Tibial artery (tissue), 4 donors: ENCODE results near the gene GRM7.

Experiments used
- DNase-seq, 2 donors: peaks; one replicate each; pipeline ENCODE4 v3.0.0-alpha.2; 2019
- H3K27ac ChIP-seq, 2 donors: fragments of 200-600 bp; sonication (generic) in 1 of 2; 1 replicate in 1 of 2; 2 replicates in 1 of 2; pipeline ENCODE4 v1.5.1; 2018 to 2019; ENCODE audit warnings: mild to moderate bottlenecking in 1 of 2
- H3K27me3 ChIP-seq, 2 donors: fragments of 200-600 bp; sonication (generic) in 1 of 2; one replicate each; pipeline versions ENCODE4 v1.5.1 to v1.6.0; 2016 to 2019
- H3K36me3 ChIP-seq, 3 donors: fragments of 200-600 bp; sonication (generic) in 2 of 3; one replicate each; pipeline ENCODE4 v1.5.1; 2016 to 2019; ENCODE audit warnings: mild to moderate bottlenecking in 2 of 3
- H3K4me1 ChIP-seq, 4 donors: fragments of 200-600 bp; sonication (generic) in 2 of 4; 1 replicate in 3 of 4; 2 replicates in 1 of 4; pipeline ENCODE4 v1.5.1; 2016 to 2019
- H3K4me3 ChIP-seq, 2 donors: fragments of 200-600 bp; sonication (generic) in 1 of 2; 1 replicate in 1 of 2; 2 replicates in 1 of 2; pipeline ENCODE4 v1.5.1; 2018 to 2019; ENCODE audit warnings: mild to moderate bottlenecking in 2 of 2
- H3K9me3 ChIP-seq, 3 donors: fragments of 200-600 bp; sonication (generic) in 1 of 3; one replicate each; pipeline ENCODE4 v1.5.1; 2016 to 2019
- CTCF ChIP-seq, 2 experiments: fragments of 200-600 bp in 1 of 2; fragments of 450-650 bp in 1 of 2; IDR thresholded peaks; one replicate each; pipeline ENCODE4 v1.5.1; 2017 to 2019; ENCODE audit warnings: antibody characterized with exemption in 2 of 2, mild to moderate bottlenecking in 1 of 2, moderate library complexity in 1 of 2
- intact Hi-C: fragments of 100-400 bp; cut with DNase I; formaldehyde crosslinking; loops from one replicate; pipeline ENCODE4 v1.15.0; 2023; ENCODE audit warnings: low total_unique reads

Gene GRM7

GRCh38 chr3:7447197-7447769 lies 586.4 kb downstream of the GRM7 start:
- no peaks in the 10 kb centered on the region for H3K27me3 ChIP-seq
- H3K9me3 ChIP-seq: no peaks in the 10 kb centered on the region
- intact Hi-C loops: no loop called here
- H3K36me3 ChIP-seq: no peaks in the 10 kb centered on the region
- H3K4me1 ChIP-seq: no peaks in the 10 kb centered on the region
- no peak overlapping the region for H3K4me3 ChIP-seq
- no peak overlapping the region for H3K27ac ChIP-seq
- DNase-seq: no peak
- no peak for TF ChIP-seq CTCF (IDR thresholded peaks at IDR 0.05)

GRCh38 chr3:7456386-7456785 lies 595.5 kb downstream of the GRM7 start:
- no peak for DNase-seq
- H3K9me3 ChIP-seq: no peaks in the 10 kb centered on the region
- no peaks in the 10 kb centered on the region for H3K4me1 ChIP-seq
- no peaks in the 10 kb centered on the region for H3K27me3 ChIP-seq
- no peak overlapping the region for H3K27ac ChIP-seq
- intact Hi-C loops: no loop called here
- H3K36me3 ChIP-seq: no peaks in the 10 kb centered on the region
- H3K4me3 ChIP-seq: no peak overlapping the region
- no peak for TF ChIP-seq CTCF (IDR thresholded peaks at IDR 0.05)

GRCh38 chr3:7461202-7461825 lies 600.4 kb downstream of the GRM7 start:
- no peak for TF ChIP-seq CTCF (IDR thresholded peaks at IDR 0.05)
- no peak overlapping the region for H3K27ac ChIP-seq
- no peaks in the 10 kb centered on the region for H3K4me1 ChIP-seq
- H3K36me3 ChIP-seq: no peaks in the 10 kb centered on the region
- no peak for DNase-seq
- no peaks in the 10 kb centered on the region for H3K9me3 ChIP-seq
- no peaks in the 10 kb centered on the region for H3K27me3 ChIP-seq
- H3K4me3 ChIP-seq: no peak overlapping the region
- intact Hi-C loops: no loop called here

- DNase-seq: no peak
- Histone ChIP-seq H3K4me3 (no peak overlapping the region), H3K27me3 (no peaks in the 10 kb centered on the region), H3K4me1 (no peaks in the 10 kb centered on the region), H3K27ac (no peak overlapping the region), H3K9me3 (no peaks in the 10 kb centered on the region), H3K36me3 (no peaks in the 10 kb centered on the region)
- intact Hi-C loops: no loop called here
- no peak for TF ChIP-seq CTCF (IDR thresholded peaks at IDR 0.05)
These were observed 609.0 kb downstream of the GRM7 start for GRCh38 chr3:7469866-7470265.

- Histone ChIP-seq H3K9me3 (no peaks in the 10 kb centered on the region), H3K27ac (no peak overlapping the region), H3K36me3 (no peaks in the 10 kb centered on the region), H3K4me3 (no peak overlapping the region), H3K4me1 (no peaks in the 10 kb centered on the region), H3K27me3 (no peaks in the 10 kb centered on the region)
- no peak for TF ChIP-seq CTCF (IDR thresholded peaks at IDR 0.05)
- no peak for DNase-seq
- intact Hi-C loops: no loop called here
These were observed 623.7 kb downstream of the GRM7 start for GRCh38 chr3:7484636-7485035.
